ENCODE data around the gene MED27. TPM values are rescaled to one million over a fixed set of nuclear protein-coding genes. Genes with fewer than 3 reads are reported as not detected.

Gene MED27
- total RNA-seq, 1 donor from 2014 or later, result 15.8 TPM

- DNase-seq (ENCODE audit: low spot score), result no peak
Measured at GRCh38 chr9:131817073-131817472, 262.6 kb downstream of the MED27 start.

GRCh38 chr9:131815970-131816873, 263.4 kb downstream of the MED27 start:
- DNase-seq (ENCODE audit: low spot score), result no peak

GRCh38 chr9:131814707-131815106, 265.0 kb downstream of the MED27 start:
- no peak for DNase-seq (ENCODE audit: low spot score)

- no peak for DNase-seq (ENCODE audit: low spot score)
Measured at GRCh38 chr9:131813116-131813515, 266.6 kb downstream of the MED27 start.

GRCh38 chr9:131812116-131812790, 267.4 kb downstream of the MED27 start:
- DNase-seq (ENCODE audit: low spot score), result no peak

GRCh38 chr9:131811405-131811804, 268.3 kb downstream of the MED27 start:
- DNase-seq (ENCODE audit: low spot score), result no peak

- DNase-seq (ENCODE audit: low spot score), result no peak
Measured at GRCh38 chr9:131810351-131811170, 269.1 kb downstream of the MED27 start.

Other genes starting within 250 kb of the MED27 start
- gene NTNG2, start 82.2 kb upstream of the MED27 start, total RNA-seq, result 2.0 TPM